ENCODE measurements around the gene TOMM40L.
A peak's percentile ranks its signal among the peaks of the same experiment; 100 is the strongest.

TOMM40L gene

GRCh38 chr1:161209790-161210409 lies 16.0 kb upstream of the TOMM40L start:
- no peak overlapping the region for H3K9ac ChIP-seq
- no peak overlapping the region for H3K27ac ChIP-seq
- no peak overlapping the region for H3K4me3 ChIP-seq (IDR thresholded peaks at IDR 0.05; ENCODE audit: insufficient read depth, low read depth, low read length)
- no peak overlapping the region for H3K4me2 ChIP-seq
- no peaks in the 10 kb centered on the region for H3K79me2 ChIP-seq (ENCODE audit: insufficient read depth, low read depth)
- no peak overlapping the region for H2AFZ ChIP-seq (ENCODE audit: low read depth)
- H3K36me3 ChIP-seq (ENCODE audit: insufficient read depth) = peaks cover 12% of the 10 kb centered on the region; the same call in 1 of the 2 replicates
- no peaks in the 10 kb centered on the region for H4K20me1 ChIP-seq (ENCODE audit: insufficient read depth)
- H3K27me3 ChIP-seq (ENCODE audit: insufficient read depth, low read depth) = no peaks in the 10 kb centered on the region
- peaks cover 10% of the 10 kb centered on the region for H3K4me1 ChIP-seq (ENCODE audit: low read depth, poor library complexity, severe bottlenecking)
- TF ChIP-seq CTCF (conservative IDR thresholded peaks at IDR 0.05; ENCODE audit: low read depth, low read length) = peak; percentile 100

- H3K27me3 ChIP-seq (ENCODE audit: insufficient read depth, low read depth) = no peaks in the 10 kb centered on the region
- H3K4me3 ChIP-seq (IDR thresholded peaks at IDR 0.05; ENCODE audit: insufficient read depth, low read depth, low read length) = no peak overlapping the region
- no peak for TF ChIP-seq CTCF (conservative IDR thresholded peaks at IDR 0.05; ENCODE audit: low read depth, low read length)
- H3K9ac ChIP-seq = no peak overlapping the region
- H3K4me2 ChIP-seq = no peak overlapping the region
- no peaks in the 10 kb centered on the region for H3K79me2 ChIP-seq (ENCODE audit: insufficient read depth, low read depth)
- H4K20me1 ChIP-seq (ENCODE audit: insufficient read depth) = no peaks in the 10 kb centered on the region
- no peak overlapping the region for H3K27ac ChIP-seq
- H3K4me1 ChIP-seq (ENCODE audit: low read depth, poor library complexity, severe bottlenecking) = peaks cover 29% of the 10 kb centered on the region
- peaks cover 12% of the 10 kb centered on the region; the same call in 1 of the 2 replicates for H3K36me3 ChIP-seq (ENCODE audit: insufficient read depth)
- no peak overlapping the region for H2AFZ ChIP-seq (ENCODE audit: low read depth)
These were observed 11.5 kb upstream of the TOMM40L start for GRCh38 chr1:161214369-161214768.

- Histone ChIP-seq H2AFZ (ENCODE audit: low read depth) (no peak within 1 kb of the TSS), H3K27ac (no peak within 1 kb of the TSS), H3K4me1 (ENCODE audit: low read depth, poor library complexity, severe bottlenecking) (peaks cover 22% of the 10 kb centered on the region), H4K20me1 (ENCODE audit: insufficient read depth) (no peaks in the 10 kb centered on the region), H3K4me2 (no peak within 1 kb of the TSS), H3K27me3 (ENCODE audit: insufficient read depth, low read depth) (no peaks in the 10 kb centered on the region), H3K79me2 (ENCODE audit: insufficient read depth, low read depth) (no peaks in the 10 kb centered on the region), H3K36me3 (ENCODE audit: insufficient read depth) (peaks cover 12% of the 10 kb centered on the region; the same call in 1 of the 2 replicates), H3K4me3 (IDR thresholded peaks at IDR 0.05; ENCODE audit: insufficient read depth, low read depth, low read length) (no peak within 1 kb of the TSS), H3K9ac (no peak within 1 kb of the TSS)
- TF ChIP-seq CTCF (conservative IDR thresholded peaks at IDR 0.05; ENCODE audit: low read depth, low read length) = no peak
These were observed 10.8 kb upstream of the TOMM40L start, which contains the start of gene FCER1G for GRCh38 chr1:161215076-161215475. Gene FCER1G, plus strand, starts transcription at chr1:161215295. Its CDS starts 27 bp downstream, at chr1:161215322.

- H3K4me2 ChIP-seq = peak overlapping the region; percentile 34
- H3K4me3 ChIP-seq (IDR thresholded peaks at IDR 0.05; ENCODE audit: insufficient read depth, low read depth, low read length) = no peak overlapping the region
- peaks cover 12% of the 10 kb centered on the region; the same call in 1 of the 2 replicates for H3K36me3 ChIP-seq (ENCODE audit: insufficient read depth)
- no peak overlapping the region for H3K9ac ChIP-seq
- no peaks in the 10 kb centered on the region for H4K20me1 ChIP-seq (ENCODE audit: insufficient read depth)
- H3K27me3 ChIP-seq (ENCODE audit: insufficient read depth, low read depth) = no peaks in the 10 kb centered on the region
- peaks cover 21% of the 10 kb centered on the region for H3K4me1 ChIP-seq (ENCODE audit: low read depth, poor library complexity, severe bottlenecking)
- no peak overlapping the region for H3K27ac ChIP-seq
- TF ChIP-seq CTCF (conservative IDR thresholded peaks at IDR 0.05; ENCODE audit: low read depth, low read length) = no peak
- no peaks in the 10 kb centered on the region for H3K79me2 ChIP-seq (ENCODE audit: insufficient read depth, low read depth)
- no peak overlapping the region for H2AFZ ChIP-seq (ENCODE audit: low read depth)
These were observed 8.7 kb upstream of the TOMM40L start for GRCh38 chr1:161216945-161217712.

Measured in KMS-11 (cell line).